ENCODE measurements around the gene CRELD2.

The CRELD2 gene

GRCh38 chr22:49882519-49883293 lies 35.7 kb upstream of the CRELD2 start:
- no peak for DNase-seq (ENCODE audit: low read depth)
- no peak overlapping the region for H3K4me3 ChIP-seq (ENCODE audit: low read length)
- TF ChIP-seq CTCF (IDR thresholded peaks at IDR 0.05; ENCODE audit: insufficient read depth, low read depth, low read length, missing control alignments): no peak

GRCh38 chr22:49883294-49883640 lies 35.2 kb upstream of the CRELD2 start:
- no peak for TF ChIP-seq CTCF (IDR thresholded peaks at IDR 0.05; ENCODE audit: insufficient read depth, low read depth, low read length, missing control alignments)
- no peak overlapping the region for H3K4me3 ChIP-seq (ENCODE audit: low read length)
- no peak for DNase-seq (ENCODE audit: low read depth)

- DNase-seq (ENCODE audit: low read depth): no peak
- no peak for TF ChIP-seq CTCF (IDR thresholded peaks at IDR 0.05; ENCODE audit: insufficient read depth, low read depth, low read length, missing control alignments)
- no peak overlapping the region for H3K4me3 ChIP-seq (ENCODE audit: low read length)
Observed at GRCh38 chr22:49884075-49884474, 34.4 kb upstream of the CRELD2 start.

GRCh38 chr22:49884503-49885260 lies 33.8 kb upstream of the CRELD2 start:
- TF ChIP-seq CTCF (IDR thresholded peaks at IDR 0.05; ENCODE audit: insufficient read depth, low read depth, low read length, missing control alignments): no peak
- no peak for DNase-seq (ENCODE audit: low read depth)
- H3K4me3 ChIP-seq (ENCODE audit: low read length): no peak overlapping the region

- no peak overlapping the region for H3K4me3 ChIP-seq (ENCODE audit: low read length)
- no peak for TF ChIP-seq CTCF (IDR thresholded peaks at IDR 0.05; ENCODE audit: insufficient read depth, low read depth, low read length, missing control alignments)
- no peak for DNase-seq (ENCODE audit: low read depth)
Observed at GRCh38 chr22:49885281-49885680, 33.2 kb upstream of the CRELD2 start.

GRCh38 chr22:49885881-49886280 lies 32.6 kb upstream of the CRELD2 start:
- TF ChIP-seq CTCF (IDR thresholded peaks at IDR 0.05; ENCODE audit: insufficient read depth, low read depth, low read length, missing control alignments): no peak
- no peak for DNase-seq (ENCODE audit: low read depth)
- H3K4me3 ChIP-seq (ENCODE audit: low read length): no peak overlapping the region
